AML-193 (cell line): ENCODE data around the gene MDFI.

ENCODE experiments used
- DNase-seq, 2 experiments: peaks; one replicate each; lab custom pipeline; 2025; lab: John Stamatoyannopoulos, UW

MDFI gene

DNA sequence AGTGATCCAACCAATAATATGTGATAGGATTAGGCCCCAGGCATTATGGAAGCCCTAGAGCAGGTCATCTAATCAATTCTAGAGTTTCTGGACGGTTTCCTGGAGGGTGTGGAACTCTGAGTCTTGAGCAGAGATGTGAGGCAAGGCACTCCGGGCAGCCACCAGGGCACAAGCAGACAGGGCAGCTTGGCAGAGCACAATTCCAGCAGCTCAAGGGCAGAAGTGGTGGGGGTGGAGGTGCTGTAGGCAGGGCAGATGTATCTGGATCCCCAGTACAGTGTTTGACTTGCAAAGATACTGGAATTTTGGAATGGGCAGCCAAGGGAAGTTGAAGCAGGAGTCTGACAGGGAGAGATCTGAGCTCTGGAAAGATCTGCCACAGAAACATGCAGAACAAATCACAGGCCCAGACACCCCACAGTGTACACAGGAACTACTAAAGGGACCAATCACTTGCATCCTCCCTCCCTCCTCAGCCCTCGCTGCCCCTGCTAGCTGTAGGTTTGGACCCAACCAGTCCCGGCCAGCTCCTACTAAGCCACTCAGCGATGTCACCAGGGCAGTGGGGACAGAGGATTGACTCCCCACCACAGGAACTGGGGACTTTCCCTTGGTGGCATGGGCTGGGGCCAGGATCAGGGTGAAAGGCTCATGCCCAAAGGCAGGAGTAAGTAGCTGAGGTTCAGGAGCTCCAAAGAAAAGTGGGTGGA lies 50.1 kb downstream of the MDFI start:
- no peak for DNase-seq

- DNase-seq, result no peak
These were observed 51.1 kb downstream of the MDFI start for GRCh38 chr6:41689171-41690008.

DNA sequence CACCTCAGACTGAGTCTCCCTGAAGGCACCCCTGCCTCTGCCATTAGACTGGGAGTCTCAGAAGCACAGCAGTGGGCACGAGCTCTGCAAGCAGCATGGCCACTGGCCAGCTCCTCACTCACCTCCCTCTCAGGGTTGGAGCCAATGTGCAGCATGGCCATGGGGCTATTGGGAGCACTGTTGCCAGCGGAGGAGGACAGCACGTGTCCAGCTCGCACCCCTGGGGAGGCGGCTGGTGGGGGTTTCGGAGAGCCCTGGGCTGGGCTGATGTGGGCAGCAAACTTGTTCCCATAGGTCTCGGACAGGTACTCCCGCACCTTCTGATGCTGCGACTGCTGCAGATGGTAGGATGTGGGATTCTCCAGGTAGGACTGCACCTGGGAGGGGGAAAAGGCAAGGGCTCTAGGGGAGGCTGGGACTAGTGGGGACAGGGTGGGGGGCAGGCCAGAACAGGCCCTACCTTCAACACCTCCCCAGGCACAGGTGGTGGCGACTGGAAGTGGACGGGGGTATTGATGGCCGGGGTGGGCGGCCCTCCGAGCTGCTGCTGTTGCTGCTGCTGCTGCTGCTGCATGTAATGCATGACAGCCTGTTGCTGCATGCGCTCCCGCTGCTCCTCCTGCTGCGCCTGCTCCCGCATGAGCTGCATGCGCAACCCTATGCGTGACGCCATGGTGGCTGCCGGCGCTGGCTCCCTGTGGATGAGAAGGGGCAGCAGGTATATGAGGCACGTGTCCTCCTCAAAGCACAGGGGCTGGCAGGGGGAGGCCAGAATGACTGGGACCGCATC lies 52.5 kb downstream of the MDFI start:
- DNase-seq, result no peak

- no peak for DNase-seq
These were observed 53.3 kb downstream of the MDFI start for GRCh38 chr6:41691426-41692079.

- DNase-seq, result no peak
These were observed 53.9 kb downstream of the MDFI start for GRCh38 chr6:41692080-41692675.

GRCh38 chr6:41692730-41693129 lies 54.5 kb downstream of the MDFI start:
- DNase-seq, result no peak

DNA sequence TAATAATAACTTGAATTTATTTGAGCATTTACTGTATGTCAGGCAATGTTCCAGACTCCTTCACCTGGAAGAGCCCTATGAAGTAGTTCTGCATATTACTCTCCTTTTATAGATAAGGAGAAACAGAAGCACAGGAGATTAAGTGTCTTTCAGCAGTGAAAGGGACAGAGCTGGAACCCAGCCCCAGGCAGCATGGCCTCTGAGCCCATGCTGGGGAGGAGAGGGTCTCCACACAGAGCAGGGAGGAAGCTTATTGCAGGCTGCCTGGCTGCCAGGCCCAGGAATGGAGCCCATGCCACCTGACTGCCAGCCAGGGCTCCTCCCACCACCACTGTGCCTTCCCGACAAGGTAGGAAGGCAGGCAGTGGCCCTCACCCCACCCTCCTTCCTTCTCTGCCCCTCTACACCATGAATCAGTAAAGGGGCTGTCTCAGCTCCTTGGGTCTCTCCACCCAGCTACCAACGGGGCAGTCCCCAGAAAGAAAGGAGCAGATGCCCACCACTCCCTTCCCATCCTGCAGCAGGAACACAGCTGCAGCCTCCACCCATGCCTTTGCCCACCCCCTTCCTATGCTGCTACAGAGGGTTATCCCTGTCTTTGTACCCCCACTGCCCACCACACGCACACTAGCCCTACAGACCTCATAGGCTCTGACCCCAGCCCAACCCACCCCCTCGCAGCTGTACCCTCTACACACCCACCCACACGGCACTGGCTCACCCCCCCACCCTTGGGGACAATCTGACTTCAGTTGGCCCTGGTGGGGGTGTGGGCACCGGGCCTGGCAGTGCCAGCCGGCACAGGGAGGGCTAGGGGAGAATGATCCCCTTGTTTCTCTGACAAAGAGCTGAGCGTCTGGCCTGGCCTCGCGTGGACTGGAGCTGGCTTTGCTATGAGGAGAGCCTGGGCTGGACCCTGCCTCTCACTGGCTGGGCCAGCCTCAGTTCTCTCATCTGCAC lies 55.3 kb downstream of the MDFI start:
- no peak for DNase-seq

DNA sequence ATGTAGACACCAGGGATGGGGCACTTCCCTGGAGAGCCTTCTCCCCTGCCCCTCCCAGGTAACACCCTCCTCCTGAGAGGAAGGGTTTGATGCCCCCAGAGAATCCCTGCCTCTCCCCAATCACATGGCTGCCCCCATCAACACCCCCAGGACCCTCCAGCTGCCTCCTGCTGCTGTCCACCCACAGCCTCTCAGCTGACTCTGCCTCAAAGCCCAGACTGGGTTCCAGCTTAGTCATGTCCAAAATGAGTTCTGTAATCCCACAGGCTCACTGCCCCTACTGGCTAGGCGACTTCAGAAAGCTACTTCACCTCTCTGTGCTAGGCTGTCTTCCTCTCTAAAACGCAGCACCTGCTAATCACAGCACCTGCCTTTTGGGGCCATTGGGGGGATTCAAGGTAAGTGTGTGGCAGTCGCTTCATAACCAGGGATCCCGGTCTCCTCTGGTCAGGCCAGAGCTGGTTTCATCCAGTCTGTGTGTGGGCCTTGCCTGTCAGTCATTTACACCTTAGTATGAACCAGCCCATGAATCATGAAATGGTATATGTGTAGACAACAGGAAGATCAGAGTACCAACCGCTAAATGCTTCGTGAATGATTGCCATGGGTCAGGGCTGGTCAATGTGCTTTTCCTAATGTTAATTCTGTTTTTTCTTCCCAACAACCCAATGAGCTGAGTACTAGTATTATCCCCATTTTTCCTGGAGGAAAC lies 56.7 kb downstream of the MDFI start:
- no peak for DNase-seq

DNA sequence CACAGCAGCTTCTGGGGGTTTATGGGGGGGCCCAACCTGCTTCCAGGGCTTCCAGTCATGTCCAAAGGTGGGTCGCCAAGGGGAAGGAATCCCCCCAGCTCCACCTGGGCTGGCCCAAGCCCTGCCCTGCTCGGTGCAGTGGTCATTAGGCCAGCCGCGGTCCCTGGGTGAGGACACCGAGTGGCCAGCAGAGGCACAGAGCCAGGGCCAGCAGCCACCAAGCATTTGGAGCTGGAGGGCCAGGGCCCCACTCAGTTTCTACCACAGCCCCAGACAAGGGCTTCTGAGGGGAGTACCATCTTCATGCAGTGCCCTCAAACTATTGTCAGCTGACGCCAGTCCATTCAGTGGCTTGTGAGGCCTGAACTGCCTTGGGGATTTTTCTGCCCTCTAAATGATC lies 57.6 kb downstream of the MDFI start:
- DNase-seq, result no peak

GRCh38 chr6:41696788-41697187 lies 58.5 kb downstream of the MDFI start:
- no peak for DNase-seq

DNA sequence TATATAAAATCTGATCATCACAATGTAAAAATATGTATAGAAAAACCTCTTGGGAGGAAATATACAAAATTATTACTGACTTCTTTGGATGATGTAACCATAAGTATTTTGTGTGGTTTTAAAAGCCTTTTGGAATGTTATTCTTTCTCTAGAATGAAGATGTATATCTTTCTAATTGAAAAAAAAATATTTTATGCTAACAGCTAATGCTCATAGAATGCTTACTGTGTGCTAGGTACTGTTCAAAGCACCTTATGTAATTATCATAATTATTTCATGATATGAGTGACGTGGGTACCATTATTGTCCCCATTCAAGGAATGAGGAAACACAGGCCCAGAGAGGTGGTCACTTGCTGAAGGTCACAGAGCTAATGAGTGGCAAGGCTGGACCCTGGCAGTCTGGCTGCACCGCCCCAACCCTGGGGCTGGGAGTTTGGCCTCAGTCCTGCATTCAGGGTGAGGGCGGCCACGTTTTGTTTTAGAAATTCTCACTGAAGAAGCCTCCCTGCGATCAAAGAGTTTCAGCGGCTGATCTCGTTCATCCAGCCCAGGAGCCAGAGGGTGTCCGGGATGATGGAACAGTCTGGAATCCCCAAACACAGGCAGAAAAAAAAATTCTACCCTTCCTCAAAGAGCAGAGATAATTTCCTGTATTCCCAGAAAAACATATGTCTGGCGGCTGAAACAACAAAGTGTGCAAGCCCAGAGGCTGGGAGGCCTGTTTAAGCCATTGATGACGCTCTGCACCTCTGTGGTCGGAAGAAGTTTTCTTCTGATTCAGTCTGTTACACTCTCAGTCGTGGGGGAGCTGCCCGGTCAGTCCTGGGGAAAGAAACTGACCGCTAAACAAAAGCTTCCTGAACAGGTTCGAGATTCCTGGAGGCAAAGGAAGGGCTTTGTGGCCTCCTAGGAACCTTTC lies 59.9 kb downstream of the MDFI start:
- no peak for DNase-seq

- DNase-seq, result no peak
These were observed 60.8 kb downstream of the MDFI start for GRCh38 chr6:41699063-41699462.

DNA sequence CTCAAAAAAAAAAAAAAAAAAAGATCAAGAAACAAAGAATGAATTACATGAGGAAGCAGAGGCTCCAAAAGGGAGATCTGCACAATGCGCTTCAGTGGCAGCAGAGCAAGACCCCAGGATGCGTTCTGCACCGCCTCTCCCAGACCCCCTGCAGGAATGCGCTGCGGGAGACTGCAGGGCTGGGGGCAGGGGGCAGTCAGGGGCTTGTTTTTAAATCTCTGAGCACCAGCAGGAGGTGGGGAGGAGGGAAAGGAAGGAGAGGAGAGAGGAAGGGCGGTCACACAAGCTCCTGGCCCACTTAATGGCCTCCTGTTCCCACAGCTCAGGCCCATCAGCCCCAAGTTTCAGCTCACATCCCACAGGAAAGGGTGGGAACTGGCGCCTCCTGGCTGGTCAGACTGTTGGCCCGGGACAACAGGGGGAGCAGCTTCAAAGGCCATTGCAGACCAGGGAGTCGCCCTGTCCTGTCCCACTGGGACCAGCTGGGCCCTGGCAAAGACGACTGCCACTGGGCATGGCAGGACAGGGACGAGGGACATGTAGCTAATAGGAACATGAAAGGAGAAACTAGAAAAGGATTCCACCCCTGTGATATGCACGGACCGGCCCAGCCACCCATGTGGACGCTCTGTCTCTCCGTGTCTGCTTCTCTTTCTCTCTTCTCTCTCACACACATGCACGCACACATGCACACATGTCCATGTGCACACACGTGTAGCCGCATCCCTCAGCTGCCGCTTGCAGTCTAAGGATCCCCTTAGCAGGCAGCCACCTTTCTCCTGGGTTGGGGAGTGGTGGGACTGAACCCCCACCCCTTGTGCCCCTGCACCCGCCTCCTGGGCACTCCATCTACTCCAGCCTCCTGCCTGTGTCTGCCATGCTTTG lies 62.4 kb downstream of the MDFI start:
- no peak for DNase-seq

- DNase-seq, result no peak
These were observed 63.9 kb downstream of the MDFI start for GRCh38 chr6:41702089-41702745.

- no peak for DNase-seq
These were observed 64.7 kb downstream of the MDFI start for GRCh38 chr6:41702771-41703494.
